Ramos (cell line): ENCODE data around the gene NDUFB10.

Source experiments
- in situ Hi-C: fragments of 300-500 bp; cut with MboI; formaldehyde crosslinking; loops from one replicate; pipeline ENCODE4 v1.14.3; 2022; ENCODE audit warnings: low sequenced_read_pairs; ENCODE audit not compliant: unreplicated experiment

NDUFB10 gene

GRCh38 chr16:1998852-1999801 lies 39.8 kb downstream of the NDUFB10 start:
- in situ Hi-C loops: no loop called here

- in situ Hi-C loops: loop anchor here (25.0 kb wide), 1 partner anchor 512 kb away; the partner anchor contains the start of genes AMDHD2 and ATP6V0C
Measured at GRCh38 chr16:1999866-2000514, 40.7 kb downstream of the NDUFB10 start.

- in situ Hi-C loops: loop anchor here (25.0 kb wide), 1 partner anchor 511 kb away; the partner anchor contains the start of genes AMDHD2 and ATP6V0C
Measured at GRCh38 chr16:2001035-2001434, 41.7 kb downstream of the NDUFB10 start.

- in situ Hi-C loops: loop anchor here (25.0 kb wide), 1 partner anchor 511 kb away; the partner anchor contains the start of genes AMDHD2 and ATP6V0C
Measured at GRCh38 chr16:2001456-2002355, 42.4 kb downstream of the NDUFB10 start.

- in situ Hi-C loops: loop anchor here (25.0 kb wide), 1 partner anchor 510 kb away; the partner anchor contains the start of genes AMDHD2 and ATP6V0C
Measured at GRCh38 chr16:2002406-2003230, 43.3 kb downstream of the NDUFB10 start.

- in situ Hi-C loops: loop anchor here (25.0 kb wide), 1 partner anchor 509 kb away; the partner anchor contains the start of genes AMDHD2 and ATP6V0C
Measured at GRCh38 chr16:2003231-2003826, 44.0 kb downstream of the NDUFB10 start.

GRCh38 chr16:2003827-2004641 lies 44.7 kb downstream of the NDUFB10 start:
- in situ Hi-C loops: loop anchor here (25.0 kb wide), 1 partner anchor 508 kb away; the partner anchor contains the start of genes AMDHD2 and ATP6V0C

- in situ Hi-C loops: loop anchor here (25.0 kb wide), 1 partner anchor 507 kb away; the partner anchor contains the start of genes AMDHD2 and ATP6V0C
Measured at GRCh38 chr16:2004795-2005517, 45.6 kb downstream of the NDUFB10 start.

GRCh38 chr16:2005646-2006045 lies 46.3 kb downstream of the NDUFB10 start:
- in situ Hi-C loops: loop anchor here (25.0 kb wide), 1 partner anchor 507 kb away; the partner anchor contains the start of genes AMDHD2 and ATP6V0C

- in situ Hi-C loops: loop anchor here (25.0 kb wide), 1 partner anchor 506 kb away; the partner anchor contains the start of genes AMDHD2 and ATP6V0C
Measured at GRCh38 chr16:2006317-2006716, 47.0 kb downstream of the NDUFB10 start.

- in situ Hi-C loops: loop anchor here (25.0 kb wide), 1 partner anchor 505 kb away; the partner anchor contains the start of genes AMDHD2 and ATP6V0C
Measured at GRCh38 chr16:2007081-2007836, 47.9 kb downstream of the NDUFB10 start.

GRCh38 chr16:2008009-2008526 lies 48.7 kb downstream of the NDUFB10 start:
- in situ Hi-C loops: loop anchor here (25.0 kb wide), 1 partner anchor 504 kb away; the partner anchor contains the start of genes AMDHD2 and ATP6V0C

- in situ Hi-C loops: loop anchor here (25.0 kb wide), 1 partner anchor 504 kb away; the partner anchor contains the start of genes AMDHD2 and ATP6V0C
Measured at GRCh38 chr16:2008631-2009163, 49.4 kb downstream of the NDUFB10 start.

- in situ Hi-C loops: loop anchor here (25.0 kb wide), 1 partner anchor 503 kb away; the partner anchor contains the start of genes AMDHD2 and ATP6V0C
Measured at GRCh38 chr16:2009164-2009711, 49.9 kb downstream of the NDUFB10 start.
